Right renal pelvis (tissue), 4 donors: ENCODE measurements around the gene FNDC10. TPM values are rescaled to one million over a fixed set of nuclear protein-coding genes. Genes with fewer than 3 reads are reported as not detected.

Experiments
- DNase-seq, 4 donors: peaks; one replicate each; pipeline ENCODE4 v3.0.0-alpha.2; 2013; ENCODE audit warnings: low read depth in 4 of 4, low spot score in 3 of 4, missing footprints in 1 of 4
- polyA plus RNA-seq, 4 donors: library from polyadenylated mRNA; unstranded; fragments of 120-200 nt; gene quantifications; one replicate each; pipeline ENCODE4 v1.2.1, GENCODE V29; 2013; ENCODE audit not compliant: insufficient read length in 4 of 4

Gene FNDC10
- polyA plus RNA-seq, 4 donors, result 1.5 to 4.5 (median 2.6) TPM

DNA sequence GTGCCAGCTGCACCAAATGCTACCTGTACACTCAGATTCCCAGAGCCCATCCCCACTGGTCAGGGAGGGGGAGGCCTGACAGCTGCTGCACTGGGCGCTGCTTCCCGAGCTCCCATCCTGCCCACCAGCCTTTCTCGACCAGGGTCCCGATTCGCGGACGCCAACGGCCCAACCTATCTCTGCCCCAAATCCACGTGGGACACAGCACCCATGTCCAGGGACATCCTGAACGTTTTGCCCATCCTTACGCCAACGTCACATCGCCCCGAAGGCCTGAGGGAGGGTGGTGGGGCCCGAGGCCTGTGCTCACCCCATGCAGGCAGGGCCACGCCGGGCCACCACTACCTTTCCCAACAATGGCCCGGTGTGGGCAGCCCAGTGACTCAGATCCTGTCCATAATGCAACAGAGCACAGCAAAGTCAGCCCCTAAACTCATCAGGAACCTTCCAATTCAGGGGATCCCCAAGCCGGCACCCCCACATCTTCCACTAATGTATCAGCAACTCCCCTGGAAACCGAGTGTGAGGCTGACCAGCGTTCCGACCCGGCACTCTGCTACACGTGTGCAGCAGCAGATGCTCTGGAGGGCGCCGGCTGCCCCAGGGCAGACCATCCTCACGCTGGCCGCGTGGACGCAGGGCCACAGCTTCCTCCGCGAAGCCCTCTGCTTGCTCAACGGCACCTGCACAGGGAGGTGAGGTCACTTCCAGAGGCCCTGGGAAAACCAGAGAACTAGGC lies 48.2 kb downstream of the FNDC10 start:
- no peak for DNase-seq

DNA sequence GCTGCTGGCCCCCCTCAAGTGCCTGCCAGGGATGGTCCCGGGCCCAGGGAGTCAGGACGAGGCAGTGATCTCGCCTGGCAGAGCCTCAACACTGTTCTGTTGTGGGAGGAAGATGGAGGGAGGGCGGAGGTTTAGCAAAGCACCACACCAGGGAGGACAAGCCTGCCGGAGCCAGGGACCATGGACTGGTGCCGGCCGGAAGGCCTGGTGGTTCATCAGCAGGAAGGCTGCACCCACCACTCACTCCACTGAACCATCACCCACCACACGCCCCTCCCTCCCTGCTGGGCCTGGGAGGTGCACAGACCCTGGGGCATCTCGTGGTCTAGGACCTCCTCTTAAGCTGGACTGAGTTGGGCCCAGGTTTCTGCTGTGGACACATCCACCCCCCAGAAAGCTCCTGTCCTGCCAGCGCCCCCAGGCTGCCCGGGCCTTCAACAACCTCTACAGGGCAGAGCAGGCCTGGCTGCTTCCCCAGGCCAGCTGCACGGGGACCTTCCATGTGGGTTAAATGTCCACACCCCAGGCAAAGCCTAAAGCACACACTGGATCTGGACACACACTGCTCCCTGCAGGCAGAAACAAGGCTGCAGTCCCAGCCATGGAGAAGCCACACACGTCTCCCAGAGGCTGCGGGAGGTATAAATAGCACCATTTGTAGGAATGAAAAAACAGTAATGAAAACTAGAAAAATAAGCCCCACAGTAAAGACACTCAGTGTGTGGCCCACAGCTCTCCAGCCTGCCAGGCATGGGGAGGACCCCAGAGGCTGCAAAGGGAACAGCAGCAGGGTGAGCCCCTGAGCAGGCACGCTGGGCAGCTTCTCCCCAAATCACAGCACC lies 49.1 kb downstream of the FNDC10 start:
- no peak for DNase-seq

DNA sequence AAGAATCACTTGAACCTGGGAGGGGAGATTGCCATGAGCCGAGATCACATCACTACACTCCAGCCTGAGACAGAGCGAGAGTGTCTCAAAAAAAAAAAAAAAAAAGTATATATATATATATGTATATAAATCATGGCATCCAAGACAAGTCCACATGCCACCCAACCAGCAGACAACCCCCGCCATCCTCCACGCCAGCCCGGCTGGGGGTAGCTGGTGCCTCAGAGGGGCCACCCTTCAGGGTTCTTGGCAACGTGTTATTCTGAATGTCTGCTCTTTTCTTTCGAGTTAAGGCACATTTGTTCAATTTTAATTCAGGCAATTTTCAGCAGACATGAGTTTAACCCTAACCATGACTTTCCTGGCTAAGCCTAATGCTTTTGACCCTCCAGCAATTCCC lies 49.8 kb downstream of the FNDC10 start:
- no peak for DNase-seq

DNA sequence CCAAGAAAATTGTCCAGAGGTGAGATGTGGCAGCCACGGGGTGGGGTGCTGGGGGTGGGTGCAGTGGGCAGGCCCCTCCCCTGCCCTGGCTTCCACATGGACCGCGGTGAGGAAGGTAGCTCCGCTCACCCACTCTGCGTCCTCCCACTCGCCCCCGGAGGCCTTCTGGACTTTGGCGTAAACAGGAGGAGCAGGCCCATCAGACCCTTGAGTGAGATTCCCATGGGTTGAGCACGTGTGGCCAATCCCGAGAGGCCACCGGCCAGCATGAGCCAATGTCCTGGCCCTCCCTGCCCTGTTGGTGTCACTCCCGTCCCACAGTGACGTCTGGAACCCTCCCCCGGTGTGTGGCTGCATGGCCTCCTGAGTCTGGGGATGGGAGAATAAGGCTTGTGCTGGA lies 51.3 kb downstream of the FNDC10 start:
- DNase-seq, result no peak

Other genes starting within 250 kb of the FNDC10 start
- gene MXRA8, start 241.6 kb downstream of the FNDC10 start, polyA plus RNA-seq, result 100 to 1,000 TPM; 177 to 242 (median 190) TPM
- 100 to 1,000 TPM in 1 of 4 donors, 10 to 100 TPM in 3; 63.0 to 110 (median 64.3) TPM for gene AURKAIP1, start 224.9 kb downstream of the FNDC10 start, polyA plus RNA-seq
- gene CCNL2, start 200.8 kb downstream of the FNDC10 start, polyA plus RNA-seq, result 100 to 1,000 TPM; 232 to 273 (median 238) TPM
- 100 to 1,000 TPM; 110 to 137 (median 115) TPM for gene MRPL20, start 192.8 kb downstream of the FNDC10 start, polyA plus RNA-seq
- 10 to 100 TPM in 2 of 4 donors, 1 to 10 TPM in 2; 6.6 to 19.9 (median 11.9) TPM for gene ANKRD65, start 178.9 kb downstream of the FNDC10 start, polyA plus RNA-seq
- gene VWA1, start 164.4 kb downstream of the FNDC10 start, polyA plus RNA-seq, result 10 to 100 TPM; 53.9 to 92.3 (median 63.1) TPM
- gene ATAD3C, start 150.4 kb downstream of the FNDC10 start, polyA plus RNA-seq, result 1 to 10 TPM; 1.4 to 3.1 (median 3.1) TPM
- 10 to 100 TPM in 2 of 4 donors, 1 to 10 TPM in 2; 9.1 to 15.9 (median 12.4) TPM for gene ATAD3B, start 128.4 kb downstream of the FNDC10 start, polyA plus RNA-seq
- gene ATAD3A, start 88.0 kb downstream of the FNDC10 start, polyA plus RNA-seq, result 10 to 100 TPM; 20.2 to 25.6 (median 21.4) TPM
- 1 to 10 TPM; 4.4 to 9.2 (median 4.9) TPM for gene TMEM240, start 59.5 kb downstream of the FNDC10 start, polyA plus RNA-seq
- 10 to 100 TPM; 86.8 to 95.0 (median 91.0) TPM for gene SSU72, start 25.3 kb downstream of the FNDC10 start, polyA plus RNA-seq
- gene MIB2, start 15.4 kb upstream of the FNDC10 start, polyA plus RNA-seq, result 10 to 100 TPM; 32.2 to 63.4 (median 38.2) TPM
- 10 to 100 TPM; 16.9 to 38.6 (median 21.7) TPM for gene MMP23B, start 32.0 kb upstream of the FNDC10 start, polyA plus RNA-seq
- gene CDK11B, start 58.9 kb upstream of the FNDC10 start, polyA plus RNA-seq, result 10 to 100 TPM; 38.0 to 42.2 (median 40.9) TPM
- gene SLC35E2B, start 92.7 kb upstream of the FNDC10 start, polyA plus RNA-seq, result 10 to 100 TPM; 68.3 to 81.6 (median 70.9) TPM
- 10 to 100 TPM; 22.7 to 34.9 (median 28.6) TPM for gene CDK11A, start 124.2 kb upstream of the FNDC10 start, polyA plus RNA-seq
- 10 to 100 TPM; 43.4 to 52.3 (median 46.7) TPM for gene NADK, start 178.3 kb upstream of the FNDC10 start, polyA plus RNA-seq